ENCODE data around the gene STXBP3. TPM values are rescaled to one million over a fixed set of nuclear protein-coding genes. Genes with fewer than 3 reads are reported as not detected.

STXBP3 gene
- total RNA-seq, 3 donors from 2014 or later: 26.4 to 30.0 (median 27.8) TPM

DNA sequence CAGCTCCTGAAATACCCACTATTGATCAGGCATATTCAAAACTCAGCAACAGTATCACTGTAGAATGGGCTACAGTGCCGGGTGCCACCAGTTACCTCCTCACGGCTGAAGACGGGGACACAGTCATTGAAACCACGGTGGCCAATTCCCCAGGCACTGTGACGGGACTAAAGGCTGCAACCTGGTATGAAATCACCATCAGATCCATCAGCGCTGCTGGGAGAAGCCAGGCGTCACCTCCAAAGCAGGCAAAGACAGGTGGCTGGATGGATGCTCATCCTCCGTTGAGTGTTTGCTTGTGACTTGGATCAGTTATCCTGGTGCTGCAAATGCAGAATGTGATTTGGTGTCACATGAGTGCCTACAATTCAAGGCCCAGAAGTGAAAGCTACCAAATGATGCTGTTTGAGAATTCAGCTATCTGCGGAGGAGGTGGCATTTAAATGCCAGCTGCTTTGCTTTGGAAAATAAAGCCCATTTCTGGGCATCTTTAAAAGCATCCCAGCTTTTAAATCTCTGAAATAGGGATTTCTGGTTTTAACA is 28.6 kb upstream of the STXBP3 start:
- DNase-seq (no peak), ATAC-seq (no peak)
- H3K36me3 Mint-ChIP-seq (ENCODE audit: insufficient read depth): no peaks in the 10 kb centered on the region
- no peaks in the 10 kb centered on the region for H3K4me1 Mint-ChIP-seq (ENCODE audit: low read depth)
- H3K27me3 Mint-ChIP-seq (ENCODE audit: low read depth): peaks cover 3% of the 10 kb centered on the region
- no peak overlapping the region for H3K4me3 Mint-ChIP-seq
- no peaks in the 10 kb centered on the region for H3K9me3 Mint-ChIP-seq

DNA sequence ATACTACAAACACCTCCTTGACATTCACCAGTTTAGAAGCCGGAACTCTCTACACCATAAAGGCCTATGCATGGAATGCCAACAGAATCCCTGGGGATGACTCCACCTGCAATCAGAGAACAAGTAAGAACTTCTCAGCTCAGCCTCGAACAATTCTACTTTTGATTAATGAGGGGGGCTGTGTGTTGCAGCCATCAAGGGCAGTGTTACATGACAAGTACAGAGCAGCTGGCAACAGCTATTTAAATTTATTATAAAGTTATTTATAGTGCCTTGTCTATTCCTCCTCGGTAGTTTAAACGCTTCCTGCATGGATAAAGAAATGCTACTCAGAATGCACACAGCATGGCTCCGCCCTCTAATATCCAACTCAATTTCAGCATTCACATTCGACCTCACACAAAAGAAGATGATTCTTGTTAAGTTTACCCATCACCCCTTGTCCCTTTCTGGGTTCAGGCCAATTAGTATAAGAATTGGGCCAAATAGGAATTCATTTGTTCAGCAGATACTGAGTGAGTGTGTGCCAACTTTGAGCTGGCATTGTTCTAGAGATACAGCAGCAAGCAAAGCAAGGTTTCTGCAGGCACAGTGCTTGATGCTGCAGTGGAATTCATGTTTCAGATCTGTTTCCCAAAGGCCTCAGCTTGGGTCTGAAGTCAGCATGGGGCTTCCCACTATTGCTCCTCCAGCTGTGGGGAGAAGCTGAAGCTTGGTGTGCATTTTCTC is 27.4 kb upstream of the STXBP3 start:
- Mint-ChIP-seq H3K4me1 (ENCODE audit: low read depth) (no peaks in the 10 kb centered on the region), H3K27me3 (ENCODE audit: low read depth) (peaks cover 3% of the 10 kb centered on the region), H3K4me3 (no peak overlapping the region), H3K36me3 (ENCODE audit: insufficient read depth) (no peaks in the 10 kb centered on the region), H3K9me3 (no peaks in the 10 kb centered on the region)
- ATAC-seq (no peak), DNase-seq (no peak)

DNA sequence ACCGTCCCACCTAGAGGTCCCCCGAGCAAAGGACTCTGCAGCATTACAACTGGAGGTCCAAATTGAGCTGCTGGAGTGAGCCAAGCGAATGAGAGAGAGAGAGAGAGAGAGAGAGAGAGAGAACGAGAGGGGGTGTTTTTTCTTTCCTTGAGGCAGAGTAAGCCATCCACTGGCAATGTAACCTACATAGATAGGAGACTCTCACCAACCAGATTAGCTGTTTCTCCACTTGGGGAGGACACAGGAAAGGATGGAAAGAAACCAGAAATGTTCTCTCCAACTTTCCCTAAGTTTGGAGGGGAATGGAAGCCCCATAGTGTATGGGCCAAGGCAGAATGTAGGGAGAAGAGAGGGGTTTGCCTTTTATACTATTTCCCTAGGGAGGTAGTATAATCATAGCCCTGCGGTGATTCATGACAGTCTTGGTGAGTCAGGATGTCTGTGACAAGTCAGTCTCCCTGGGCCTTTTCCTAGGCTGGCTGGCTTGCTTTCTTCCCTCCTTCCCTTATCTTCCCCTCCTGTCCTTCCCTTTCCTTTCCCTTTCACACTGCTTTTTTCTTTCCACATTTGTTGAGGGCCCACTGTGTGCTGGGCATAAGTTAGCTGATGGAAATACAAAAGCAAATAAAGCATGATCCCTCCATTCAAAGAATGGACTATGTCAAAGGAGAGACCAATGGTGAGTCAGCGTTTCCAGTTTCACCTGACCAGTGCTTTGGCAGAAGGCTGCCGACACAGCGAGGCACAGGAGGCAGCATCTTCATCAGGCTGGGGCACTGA is 26.6 kb upstream of the STXBP3 start:
- Mint-ChIP-seq H3K36me3 (ENCODE audit: insufficient read depth) (no peaks in the 10 kb centered on the region), H3K27me3 (ENCODE audit: low read depth) (peaks cover 3% of the 10 kb centered on the region), H3K9me3 (no peaks in the 10 kb centered on the region), H3K4me3 (no peak overlapping the region), H3K4me1 (ENCODE audit: low read depth) (no peaks in the 10 kb centered on the region)
- no peak for DNase-seq
- ATAC-seq: peak in 1 of 2 donors; percentile 40

DNA sequence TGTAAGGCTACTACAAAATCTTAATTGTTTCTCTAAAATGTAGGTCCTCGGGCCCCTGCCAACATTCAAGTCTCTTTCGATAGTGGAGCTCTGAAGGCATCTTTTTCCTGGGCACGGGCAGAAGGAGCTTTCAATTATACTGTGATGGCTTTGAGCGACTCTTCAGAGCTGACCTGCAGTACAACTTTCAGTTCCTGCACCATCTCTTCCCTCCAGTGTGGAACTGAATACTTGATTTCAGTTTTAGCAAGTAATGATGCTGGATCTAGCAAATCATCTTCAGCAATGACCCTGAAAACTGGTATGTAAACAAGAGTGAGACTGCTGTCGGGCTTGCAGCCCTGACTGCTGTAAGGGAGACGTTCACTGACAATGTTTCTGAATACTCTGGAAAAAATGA is 24.2 kb upstream of the STXBP3 start:
- H3K4me1 Mint-ChIP-seq (ENCODE audit: low read depth): no peaks in the 10 kb centered on the region
- no peak for ATAC-seq
- no peaks in the 10 kb centered on the region for H3K9me3 Mint-ChIP-seq
- H3K4me3 Mint-ChIP-seq: no peak overlapping the region
- no peaks in the 10 kb centered on the region for H3K36me3 Mint-ChIP-seq (ENCODE audit: insufficient read depth)
- peaks cover 3% of the 10 kb centered on the region for H3K27me3 Mint-ChIP-seq (ENCODE audit: low read depth)
- DNase-seq: no peak

DNA sequence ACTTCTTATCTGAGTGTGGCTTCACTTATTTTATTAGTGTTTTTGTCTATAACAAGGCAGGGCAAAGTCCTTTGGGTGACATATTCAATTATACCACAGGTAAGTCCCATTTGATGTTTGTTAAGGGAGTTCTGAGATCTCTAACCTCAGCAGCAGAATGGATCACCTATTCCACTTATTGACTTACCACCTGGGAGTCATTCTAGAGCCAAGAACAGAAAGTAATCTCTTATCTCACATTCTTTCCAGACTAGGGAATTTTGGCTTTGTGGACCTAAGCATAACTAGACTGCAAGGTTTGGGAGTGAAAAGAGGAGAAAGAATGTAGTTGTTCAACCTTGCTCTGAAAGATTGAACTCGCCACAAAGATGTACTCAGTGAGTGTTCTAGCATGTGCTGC is 20.6 kb upstream of the STXBP3 start:
- ATAC-seq: no peak
- Mint-ChIP-seq H3K36me3 (ENCODE audit: insufficient read depth) (no peaks in the 10 kb centered on the region), H3K9me3 (no peaks in the 10 kb centered on the region), H3K4me1 (ENCODE audit: low read depth) (no peaks in the 10 kb centered on the region), H3K4me3 (no peak overlapping the region), H3K27me3 (ENCODE audit: low read depth) (no peaks in the 10 kb centered on the region)
- no peak for DNase-seq

DNA sequence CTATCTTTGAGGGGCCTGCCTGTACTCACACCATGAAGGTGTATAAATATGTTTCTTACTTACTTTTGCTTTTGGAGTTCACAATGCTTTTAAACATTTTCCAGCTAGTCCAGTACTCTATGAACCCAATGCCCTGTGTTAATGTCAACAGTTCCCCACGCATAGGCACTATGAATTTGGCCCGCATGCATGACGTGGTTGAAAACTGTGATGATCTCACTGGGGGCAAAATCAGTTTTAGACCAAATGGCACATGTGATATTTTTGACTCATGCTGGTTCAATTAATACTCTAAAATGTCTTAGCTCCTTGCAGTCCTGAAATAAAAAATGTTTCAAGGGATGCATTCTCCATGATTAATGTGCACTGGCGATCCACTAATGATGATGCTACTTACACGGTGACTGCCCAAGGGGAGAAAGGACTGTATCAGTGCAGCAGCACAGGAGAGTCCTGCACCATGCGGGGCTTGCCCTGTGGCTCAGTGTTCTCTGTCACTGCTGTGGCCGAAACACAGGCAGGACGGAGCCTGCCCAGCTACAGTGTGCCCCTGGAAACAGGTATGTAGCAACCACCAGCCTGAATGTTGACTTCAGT is 18.0 kb upstream of the STXBP3 start:
- no peak overlapping the region for H3K4me3 Mint-ChIP-seq
- DNase-seq (no peak), ATAC-seq (no peak)
- H3K36me3 Mint-ChIP-seq (ENCODE audit: insufficient read depth): no peaks in the 10 kb centered on the region
- no peaks in the 10 kb centered on the region for H3K9me3 Mint-ChIP-seq
- H3K27me3 Mint-ChIP-seq (ENCODE audit: low read depth): no peaks in the 10 kb centered on the region
- no peaks in the 10 kb centered on the region for H3K4me1 Mint-ChIP-seq (ENCODE audit: low read depth)

DNA sequence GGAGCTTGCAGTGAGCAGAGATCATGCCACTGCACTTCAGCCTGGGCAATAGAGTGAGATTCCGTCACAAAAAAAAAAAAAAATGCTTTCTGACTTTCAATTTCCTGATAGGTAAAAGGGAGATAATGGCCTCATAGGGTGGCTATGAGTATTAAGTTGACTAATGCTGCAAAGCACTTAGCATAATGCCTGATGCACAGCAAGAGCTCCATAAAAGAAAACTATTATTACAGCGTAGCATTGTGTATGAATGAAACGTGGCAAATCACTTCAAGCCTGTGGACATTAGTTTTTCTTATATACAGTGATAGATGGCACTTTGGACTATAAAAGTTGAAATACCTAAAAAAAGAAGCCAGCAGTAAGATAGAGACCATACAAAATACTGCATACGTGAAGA is 17.0 kb upstream of the STXBP3 start:
- Mint-ChIP-seq H3K36me3 (ENCODE audit: insufficient read depth) (no peaks in the 10 kb centered on the region), H3K4me3 (no peak overlapping the region), H3K9me3 (no peaks in the 10 kb centered on the region), H3K27me3 (ENCODE audit: low read depth) (no peaks in the 10 kb centered on the region), H3K4me1 (ENCODE audit: low read depth) (no peaks in the 10 kb centered on the region)
- ATAC-seq (no peak), DNase-seq (no peak)

DNA sequence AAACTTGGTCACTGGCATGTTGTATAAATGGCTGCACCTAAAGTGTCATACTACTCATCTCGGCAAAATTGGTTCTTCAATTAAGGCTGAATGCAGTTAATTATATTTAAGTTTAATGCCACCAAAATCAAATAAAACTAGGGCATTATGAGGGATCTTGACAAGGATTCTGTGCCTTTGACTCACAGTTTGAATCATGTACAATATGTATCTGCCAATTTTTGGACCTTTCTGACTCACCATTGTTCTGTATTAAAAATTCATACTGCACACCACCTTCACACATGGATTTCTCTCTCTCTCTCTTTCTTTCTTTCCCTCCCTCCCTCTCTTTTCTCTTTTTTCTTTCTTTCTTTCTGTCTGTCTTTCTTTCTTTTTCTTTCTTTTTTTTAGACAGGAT is 14.1 kb upstream of the STXBP3 start:
- H3K4me1 Mint-ChIP-seq (ENCODE audit: low read depth): no peaks in the 10 kb centered on the region
- H3K36me3 Mint-ChIP-seq (ENCODE audit: insufficient read depth): no peaks in the 10 kb centered on the region
- peaks cover 4% of the 10 kb centered on the region for H3K27me3 Mint-ChIP-seq (ENCODE audit: low read depth)
- ATAC-seq (no peak), DNase-seq (no peak)
- no peak overlapping the region for H3K4me3 Mint-ChIP-seq
- no peaks in the 10 kb centered on the region for H3K9me3 Mint-ChIP-seq

DNA sequence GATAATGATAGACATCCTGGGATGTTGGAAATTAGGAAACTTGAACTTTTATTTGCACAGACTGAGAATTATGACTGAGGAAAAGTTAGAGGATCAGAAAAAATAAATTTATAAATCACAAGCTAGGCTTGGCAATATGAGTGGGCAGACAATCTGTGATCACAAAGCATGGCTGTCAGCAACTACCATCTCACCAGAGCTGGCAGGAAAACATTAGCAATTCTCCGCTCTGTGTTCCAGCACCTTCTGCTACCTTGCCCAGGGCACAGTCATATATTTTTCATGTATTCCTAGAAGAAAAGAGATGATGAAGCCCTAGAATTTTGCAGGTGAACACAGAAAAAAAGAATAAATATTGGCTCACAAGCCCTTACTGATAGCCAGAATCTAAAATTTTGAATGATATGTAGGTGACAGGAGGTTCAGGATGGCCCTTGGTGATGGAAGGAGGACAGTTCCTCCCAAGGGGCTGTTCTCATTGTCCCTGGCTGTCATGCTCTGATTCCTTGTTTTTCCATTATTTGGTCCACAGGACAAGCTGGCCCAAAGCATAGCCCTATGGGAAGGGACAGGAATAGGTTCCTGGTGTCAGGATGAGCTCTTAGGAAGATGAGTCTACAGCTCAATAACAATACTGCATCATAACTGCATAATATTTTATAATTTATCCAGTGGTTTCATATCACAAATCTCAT is 12.2 kb upstream of the STXBP3 start:
- H3K9me3 Mint-ChIP-seq: no peaks in the 10 kb centered on the region
- H3K4me1 Mint-ChIP-seq (ENCODE audit: low read depth): no peaks in the 10 kb centered on the region
- no peaks in the 10 kb centered on the region for H3K36me3 Mint-ChIP-seq (ENCODE audit: insufficient read depth)
- H3K4me3 Mint-ChIP-seq: no peak overlapping the region
- DNase-seq: no peak
- ATAC-seq: no peak
- H3K27me3 Mint-ChIP-seq (ENCODE audit: low read depth): peaks cover 4% of the 10 kb centered on the region

DNA sequence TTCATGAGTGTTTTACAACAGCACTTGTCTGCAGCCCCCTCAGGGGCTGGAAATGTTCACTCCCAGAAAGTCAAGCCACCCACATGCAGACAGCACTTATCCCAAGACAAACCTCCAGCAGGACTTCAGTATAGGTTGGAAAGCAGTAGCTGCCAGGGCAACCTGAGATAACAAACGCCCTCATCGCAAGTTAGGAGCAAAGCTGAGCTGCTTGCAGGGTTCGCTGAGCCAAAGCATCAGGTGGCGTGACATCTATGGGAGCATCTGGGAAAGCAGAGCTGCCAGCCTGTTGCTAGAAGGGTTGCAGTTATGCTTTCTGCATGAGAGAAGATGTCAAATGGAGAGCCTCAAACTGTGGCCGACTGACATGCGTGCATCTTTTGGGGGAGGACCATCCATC is 4.2 kb upstream of the STXBP3 start:
- ATAC-seq (no peak), DNase-seq (no peak)
- no peaks in the 10 kb centered on the region for H3K9me3 Mint-ChIP-seq
- H3K36me3 Mint-ChIP-seq (ENCODE audit: insufficient read depth): no peaks in the 10 kb centered on the region
- no peaks in the 10 kb centered on the region for H3K27me3 Mint-ChIP-seq (ENCODE audit: low read depth)
- H3K4me3 Mint-ChIP-seq: no peak overlapping the region
- peaks cover 4% of the 10 kb centered on the region for H3K4me1 Mint-ChIP-seq (ENCODE audit: low read depth)

DNA sequence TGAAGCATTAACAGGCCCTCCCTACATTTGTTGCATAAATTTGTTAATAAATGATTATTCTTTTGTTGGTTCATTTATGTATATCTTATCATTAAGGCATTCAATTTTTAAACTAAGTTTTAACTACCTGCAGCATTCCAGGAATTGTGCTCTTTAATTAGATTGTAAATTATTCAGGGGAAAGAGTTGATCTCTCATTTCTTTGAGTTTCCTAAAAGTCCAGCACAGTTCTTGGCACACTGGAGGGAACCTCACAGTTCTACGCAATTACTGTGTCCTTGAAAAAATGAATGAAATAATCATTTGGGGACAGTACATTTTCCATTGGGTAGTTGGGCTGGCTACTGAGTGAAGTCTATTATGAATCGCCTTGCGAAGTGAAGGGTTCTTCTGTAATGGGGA is 493 bp upstream of the STXBP3 start:
- no peaks in the 10 kb centered on the region for H3K27me3 Mint-ChIP-seq (ENCODE audit: low read depth)
- DNase-seq (no peak), ATAC-seq (no peak)
- peaks cover 11% of the 10 kb centered on the region for H3K36me3 Mint-ChIP-seq (ENCODE audit: insufficient read depth)
- H3K4me1 Mint-ChIP-seq (ENCODE audit: low read depth): peaks cover 36% of the 10 kb centered on the region
- H3K4me3 Mint-ChIP-seq: peak overlapping the region; percentile 97
- H3K9me3 Mint-ChIP-seq: no peaks in the 10 kb centered on the region

DNA sequence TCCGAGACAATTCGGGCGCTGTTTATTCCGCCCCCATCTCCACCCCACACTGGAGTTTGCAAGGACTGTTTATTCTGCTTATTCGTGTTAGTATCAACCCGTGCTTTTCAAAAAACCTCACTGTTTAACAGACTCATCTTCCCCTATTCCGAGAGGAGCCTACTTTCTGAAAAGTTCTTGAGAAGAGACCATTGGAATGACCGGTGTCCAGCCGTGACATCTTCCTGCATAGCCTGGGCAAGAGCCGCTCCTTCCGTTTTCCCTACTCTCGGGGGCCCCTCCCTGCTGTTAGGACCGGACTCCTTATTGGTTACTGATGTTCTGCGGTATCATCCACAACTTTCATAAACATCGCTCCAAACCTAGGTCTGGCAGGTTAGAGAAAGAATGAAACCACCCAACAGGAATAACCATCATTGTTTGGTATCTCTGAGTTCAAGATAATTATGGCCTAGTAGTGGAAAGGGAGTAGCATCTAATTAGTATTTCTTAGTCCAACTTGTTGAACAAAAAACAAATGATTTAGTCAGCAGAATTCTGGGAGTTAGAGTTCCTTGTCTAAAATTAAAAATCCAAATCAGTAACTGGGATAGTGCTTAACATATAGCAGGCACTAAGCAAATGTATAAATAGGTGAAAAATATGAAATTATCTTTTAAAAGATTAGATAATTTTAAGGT is 837 bp downstream of the STXBP3 start:
- Mint-ChIP-seq H3K4me3 (peak overlapping the region; percentile 97), H3K9me3 (no peaks in the 10 kb centered on the region), H3K4me1 (ENCODE audit: low read depth) (peaks cover 37% of the 10 kb centered on the region), H3K27me3 (ENCODE audit: low read depth) (no peaks in the 10 kb centered on the region), H3K36me3 (ENCODE audit: insufficient read depth) (peaks cover 11% of the 10 kb centered on the region)
- ATAC-seq: peak; percentile 6 to 16
- peak; percentile 7 for DNase-seq

DNA sequence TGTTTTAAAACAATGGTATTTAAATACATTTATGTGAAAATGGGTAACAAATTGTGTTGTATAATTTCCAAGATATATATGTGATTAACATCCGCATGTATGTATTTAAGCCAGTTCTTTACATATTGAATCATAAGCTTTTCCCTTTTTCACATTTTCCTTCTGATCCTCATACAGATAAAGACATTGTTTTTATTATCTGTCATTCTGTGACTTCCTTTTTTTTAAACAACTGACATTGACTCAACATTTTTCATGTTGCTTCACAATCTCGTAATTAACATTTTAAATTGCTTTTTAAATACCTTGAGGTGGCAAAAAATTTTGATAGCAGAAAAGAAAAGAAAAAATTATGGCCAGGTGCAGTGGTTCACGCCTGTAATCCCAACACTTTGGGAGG is 1.4 kb downstream of the STXBP3 start:
- peaks cover 40% of the 10 kb centered on the region for H3K4me1 Mint-ChIP-seq (ENCODE audit: low read depth)
- H3K36me3 Mint-ChIP-seq (ENCODE audit: insufficient read depth): peaks cover 16% of the 10 kb centered on the region
- DNase-seq: no peak
- H3K4me3 Mint-ChIP-seq: peak overlapping the region; percentile 38
- no peak for ATAC-seq
- no peaks in the 10 kb centered on the region for H3K27me3 Mint-ChIP-seq (ENCODE audit: low read depth)
- H3K9me3 Mint-ChIP-seq: no peaks in the 10 kb centered on the region

DNA sequence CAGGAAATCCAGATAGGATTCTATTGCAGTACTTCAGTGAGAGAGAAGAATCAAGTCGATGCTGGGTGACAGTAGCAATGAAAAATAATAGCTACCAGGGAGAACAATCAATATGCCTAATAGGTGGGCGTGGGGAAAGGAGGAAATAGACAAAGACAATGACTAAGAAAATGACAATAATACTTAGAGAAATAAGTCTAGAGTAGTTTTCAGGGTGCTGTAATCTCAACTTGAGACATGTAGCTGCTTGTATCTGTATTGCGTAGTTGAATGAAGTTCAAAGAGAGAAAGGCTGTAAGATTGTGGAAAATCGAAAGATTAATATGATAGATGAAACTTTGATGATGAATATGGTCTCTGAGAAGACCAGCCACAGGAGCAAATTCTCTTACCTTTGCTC is 2.6 kb downstream of the STXBP3 start:
- H3K4me1 Mint-ChIP-seq (ENCODE audit: low read depth): peaks cover 40% of the 10 kb centered on the region
- peaks cover 19% of the 10 kb centered on the region for H3K36me3 Mint-ChIP-seq (ENCODE audit: insufficient read depth)

More for the DNA sequence above, 2.6 kb downstream of the STXBP3 start:
- ATAC-seq (no peak), DNase-seq (no peak)
- Mint-ChIP-seq H3K27me3 (ENCODE audit: low read depth) (no peaks in the 10 kb centered on the region), H3K4me3 (peak overlapping the region; percentile 14), H3K9me3 (no peaks in the 10 kb centered on the region)

Data from activated T-cell treated with anti-CD3 and anti-CD28 coated beads, Interleukin-2, amount 50 U/mL, for 4 hours (primary cell).